Bronchial epithelial cell (primary cell): ENCODE data around the gene DAGLA. TPM values are rescaled to one million over a fixed set of nuclear protein-coding genes. Genes with fewer than 3 reads are reported as not detected.

Experiments used
- DNase-seq: peaks from one replicate; pipeline ENCODE4 v3.0.0-alpha.2; 2010; ENCODE audit warnings: low read depth
- FAIRE-seq: peaks from 2 replicates; lab custom pipeline; 2011; peaks lifted over from hg19 to GRCh38; lab: Jason Lieb, UNC
- H3K27me3 ChIP-seq: 2 replicates; pipeline ENCODE4 v1.5.1; 2011; ENCODE audit warnings: low read length; ENCODE audit not compliant: control insufficient read depth, insufficient read depth
- H3K36me3 ChIP-seq: 2 replicates; pipeline ENCODE4 v1.5.1; 2011; ENCODE audit warnings: low read length; ENCODE audit not compliant: control insufficient read depth, insufficient read depth
- H3K4me3 ChIP-seq: 2 replicates; pipeline ENCODE4 v1.5.1; 2011; ENCODE audit warnings: mild to moderate bottlenecking, low read depth, low read length, control low read depth
- total RNA-seq: library from RNA; depleted of rRNA; stranded (reverse); fragments of >200 nt; gene quantifications from 2 replicates; pipeline ENCODE4 v1.2.1, GENCODE V29; 2014
- TF ChIP-seq, protein P1 (sequence below): IDR thresholded peaks from 2 replicates; pipeline ENCODE4 v1.5.1; 2011; ENCODE audit warnings: mild to moderate bottlenecking, moderate library complexity, low read length, control low read depth, inconsistent platforms; ENCODE audit not compliant: insufficient read depth, severe bottlenecking

DAGLA gene
- total RNA-seq, 1 donor from 2014 or later = under 0.01 TPM

DNA sequence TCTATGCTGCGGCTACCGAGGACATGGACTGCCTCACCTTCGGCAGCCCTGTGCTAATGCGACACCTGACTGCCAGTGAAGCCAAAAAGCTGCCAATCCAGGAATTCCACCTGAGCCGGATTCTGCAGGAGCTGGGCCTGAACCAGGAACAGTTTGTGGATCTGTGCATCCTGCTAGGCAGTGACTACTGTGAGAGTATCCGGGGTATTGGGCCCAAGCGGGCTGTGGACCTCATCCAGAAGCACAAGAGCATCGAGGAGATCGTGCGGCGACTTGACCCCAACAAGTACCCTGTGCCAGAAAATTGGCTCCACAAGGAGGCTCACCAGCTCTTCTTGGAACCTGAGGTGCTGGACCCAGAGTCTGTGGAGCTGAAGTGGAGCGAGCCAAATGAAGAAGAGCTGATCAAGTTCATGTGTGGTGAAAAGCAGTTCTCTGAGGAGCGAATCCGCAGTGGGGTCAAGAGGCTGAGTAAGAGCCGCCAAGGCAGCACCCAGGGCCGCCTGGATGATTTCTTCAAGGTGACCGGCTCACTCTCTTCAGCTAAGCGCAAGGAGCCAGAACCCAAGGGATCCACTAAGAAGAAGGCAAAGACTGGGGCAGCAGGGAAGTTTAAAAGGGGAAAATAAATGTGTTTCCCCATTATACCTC lies 115.8 kb downstream of the DAGLA start:
- no peaks in the 10 kb centered on the region for H3K27me3 ChIP-seq
- FAIRE-seq (no peak), DNase-seq (no peak)
- no peaks in the 10 kb centered on the region for H3K36me3 ChIP-seq
- no peak overlapping the region for H3K4me3 ChIP-seq
- TF ChIP-seq, protein P1, sequence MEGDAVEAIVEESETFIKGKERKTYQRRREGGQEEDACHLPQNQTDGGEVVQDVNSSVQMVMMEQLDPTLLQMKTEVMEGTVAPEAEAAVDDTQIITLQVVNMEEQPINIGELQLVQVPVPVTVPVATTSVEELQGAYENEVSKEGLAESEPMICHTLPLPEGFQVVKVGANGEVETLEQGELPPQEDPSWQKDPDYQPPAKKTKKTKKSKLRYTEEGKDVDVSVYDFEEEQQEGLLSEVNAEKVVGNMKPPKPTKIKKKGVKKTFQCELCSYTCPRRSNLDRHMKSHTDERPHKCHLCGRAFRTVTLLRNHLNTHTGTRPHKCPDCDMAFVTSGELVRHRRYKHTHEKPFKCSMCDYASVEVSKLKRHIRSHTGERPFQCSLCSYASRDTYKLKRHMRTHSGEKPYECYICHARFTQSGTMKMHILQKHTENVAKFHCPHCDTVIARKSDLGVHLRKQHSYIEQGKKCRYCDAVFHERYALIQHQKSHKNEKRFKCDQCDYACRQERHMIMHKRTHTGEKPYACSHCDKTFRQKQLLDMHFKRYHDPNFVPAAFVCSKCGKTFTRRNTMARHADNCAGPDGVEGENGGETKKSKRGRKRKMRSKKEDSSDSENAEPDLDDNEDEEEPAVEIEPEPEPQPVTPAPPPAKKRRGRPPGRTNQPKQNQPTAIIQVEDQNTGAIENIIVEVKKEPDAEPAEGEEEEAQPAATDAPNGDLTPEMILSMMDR = no peak

Other genes with a start within 250 kb of the DAGLA start
- under 0.01 TPM in 1 of 2 replicates, not detected in the other for gene LRRC10B, start 171.6 kb upstream of the DAGLA start, total RNA-seq
- gene SYT7, start 99.3 kb upstream of the DAGLA start, total RNA-seq = 21.1 and 34.4 TPM in 2 replicates
- gene MYRF, start 72.2 kb downstream of the DAGLA start, total RNA-seq = under 0.01 and 0.13 TPM in 2 replicates
- gene TMEM258, start 112.2 kb downstream of the DAGLA start, total RNA-seq = 61.3 and 159 TPM in 2 replicates
- 5.9 and 9.7 TPM in 2 replicates for gene FEN1, start 112.5 kb downstream of the DAGLA start, total RNA-seq
- 23.2 and 46.9 TPM in 2 replicates for gene FADS1, start 136.6 kb downstream of the DAGLA start, total RNA-seq
- gene FADS2, start 147.9 kb downstream of the DAGLA start, total RNA-seq = 15.2 and 34.2 TPM in 2 replicates
- gene FADS3, start 211.2 kb downstream of the DAGLA start, total RNA-seq = 31.9 and 66.2 TPM in 2 replicates
- gene RAB3IL1, start 237.2 kb downstream of the DAGLA start, total RNA-seq = 0.90 and 1.1 TPM in 2 replicates